ENCODE data around the gene TUBGCP4.

- TF ChIP-seq ZNF75A (CRISPR knock-in tag; IDR thresholded peaks at IDR 0.05), result no peak
- no peak for TF ChIP-seq POLR2A (conservative IDR thresholded peaks at IDR 0.05)
- no peak for TF ChIP-seq CBX2 (IDR thresholded peaks at IDR 0.05; ENCODE audit: insufficient read depth, low read length, poor library complexity, severe bottlenecking)
- TF ChIP-seq TAF7 (tag; IDR thresholded peaks at IDR 0.05), result no peak
- no peak for TF ChIP-seq ZBTB8A (IDR thresholded peaks at IDR 0.05; ENCODE audit: partially characterized antibody)
These were observed 45.7 kb upstream of the TUBGCP4 start for GRCh38 chr15:43325039-43325684.

Measured in K562 (cell line).